Muscle of leg (tissue), 11 donors: ENCODE data around the gene ANKRD65. TPM values are rescaled to one million over a fixed set of nuclear protein-coding genes. Genes with fewer than 3 reads are reported as not detected.

Experiments
- DNase-seq: peaks from one replicate; pipeline ENCODE4 v3.0.0; 2013
- H3K27ac ChIP-seq: one replicate; pipeline ENCODE4 v1.5.1; 2013; ENCODE audit warnings: mild to moderate bottlenecking, low read length, control low read depth
- H3K27me3 ChIP-seq: one replicate; pipeline ENCODE4 v1.6.1; 2013; ENCODE audit warnings: low read length; ENCODE audit not compliant: control insufficient read depth, insufficient read depth
- H3K36me3 ChIP-seq: one replicate; pipeline ENCODE4 v1.6.1; 2013; ENCODE audit warnings: low read length; ENCODE audit not compliant: control insufficient read depth, insufficient read depth
- H3K4me1 ChIP-seq: one replicate; pipeline ENCODE4 v1.6.1; 2013; ENCODE audit warnings: low read length; ENCODE audit not compliant: control insufficient read depth, insufficient read depth
- H3K4me3 ChIP-seq: one replicate; pipeline ENCODE4 v1.5.1; 2013; ENCODE audit warnings: low read length, control low read depth
- H3K9me3 ChIP-seq: replicated peaks from 2 replicates; pipeline ENCODE4 v1.6.1; 2013; ENCODE audit warnings: low read depth, low read length; ENCODE audit not compliant: control insufficient read depth
- WGBS: methylation state at CpG from one replicate; pipeline ENCODE4 v1.1.5; 2013; ENCODE audit warnings: missing lambda C conversion rate; ENCODE audit not compliant: insufficient coverage; 5-methylcytosine and 5-hydroxymethylcytosine counted together
- polyA plus RNA-seq, 8 donors: library from polyadenylated mRNA; unstranded; fragments of 120-200 nt; gene quantifications; one replicate each; pipeline versions ENCODE4 v1.2.1 to v1.2.3, GENCODE V29; 2013; ENCODE audit warnings: inconsistent platforms in 1 of 8, low replicate concordance in 1 of 8; ENCODE audit not compliant: insufficient read length in 8 of 8, insufficient read depth in 1 of 8
- total RNA-seq: library from RNA; stranded (reverse); fragments of 120-200 nt; gene quantifications from one replicate; pipeline ENCODE4 v1.2.4, GENCODE V29; 2013

The ANKRD65 gene
- total and polyA plus RNA-seq, 9 donors: 10.6 to 24.1 (median 16.2) TPM

GRCh38 chr1:1397839-1398523, 23.1 kb downstream of the ANKRD65 start:
- Histone ChIP-seq H3K27ac (no peak overlapping the region), H3K27me3 (no peaks in the 10 kb centered on the region), H3K4me1 (peaks cover 25% of the 10 kb centered on the region), H3K4me3 (peak overlapping the region; percentile 92), H3K36me3 (peaks cover 65% of the 10 kb centered on the region), H3K9me3 (no peaks in the 10 kb centered on the region)
- DNase-seq: no peak
- WGBS: 60% methylated on average over 11 of the region's 19 CpGs

- WGBS: 91% methylated on average over 6 of the region's 11 CpGs
- Histone ChIP-seq H3K27me3 (no peaks in the 10 kb centered on the region), H3K36me3 (peaks cover 68% of the 10 kb centered on the region), H3K4me1 (peaks cover 14% of the 10 kb centered on the region), H3K9me3 (no peaks in the 10 kb centered on the region), H3K4me3 (no peak overlapping the region), H3K27ac (no peak overlapping the region)
- DNase-seq: no peak
Measured at GRCh38 chr1:1395166-1395565, 25.9 kb downstream of the ANKRD65 start.

GRCh38 chr1:1394116-1394515, 27.0 kb downstream of the ANKRD65 start:
- H3K4me1 ChIP-seq: peaks cover 10% of the 10 kb centered on the region
- WGBS: 94% methylated on average over 4 of the region's 7 CpGs

GRCh38 chr1:1393428-1393827, 27.6 kb downstream of the ANKRD65 start:
- 94% methylated on average over 9 of the region's 11 CpGs for WGBS

More at GRCh38 chr1:1394116-1394515, 27.0 kb downstream of the ANKRD65 start:
- Histone ChIP-seq H3K27ac (no peak overlapping the region), H3K4me3 (no peak overlapping the region), H3K9me3 (no peaks in the 10 kb centered on the region), H3K27me3 (no peaks in the 10 kb centered on the region), H3K36me3 (peaks cover 78% of the 10 kb centered on the region)
- no peak for DNase-seq

DNA sequence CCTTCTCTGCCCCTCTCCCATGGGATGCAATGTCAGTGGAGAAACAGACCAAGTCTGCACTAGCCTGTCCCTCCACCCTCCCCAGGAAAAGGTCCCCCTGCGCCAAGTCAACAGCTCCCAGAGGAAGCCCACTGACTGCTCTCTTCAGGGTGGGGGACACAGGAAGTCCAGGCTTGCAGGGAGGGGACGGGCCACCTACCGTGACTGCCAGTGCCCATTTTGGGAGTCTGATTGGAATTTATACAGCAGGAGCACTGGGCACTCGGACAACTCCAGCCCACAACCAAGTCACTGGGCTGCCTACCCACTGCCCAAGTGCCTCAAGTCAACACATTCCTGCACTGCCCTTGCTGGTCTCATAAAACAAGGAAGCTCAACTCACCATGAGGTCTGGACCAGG, 28.1 kb downstream of the ANKRD65 start:
- no peak overlapping the region for H3K27ac ChIP-seq
- DNase-seq: no peak
- no peak overlapping the region for H3K4me3 ChIP-seq
- H3K36me3 ChIP-seq: peaks cover 84% of the 10 kb centered on the region
- no peaks in the 10 kb centered on the region for H3K27me3 ChIP-seq
- H3K4me1 ChIP-seq: peaks cover 6% of the 10 kb centered on the region
- 92% methylated on average over 3 of the region's 4 CpGs for WGBS
- no peaks in the 10 kb centered on the region for H3K9me3 ChIP-seq

More at GRCh38 chr1:1393428-1393827, 27.6 kb downstream of the ANKRD65 start:
- Histone ChIP-seq H3K36me3 (peaks cover 84% of the 10 kb centered on the region), H3K4me3 (no peak overlapping the region), H3K4me1 (peaks cover 10% of the 10 kb centered on the region), H3K9me3 (no peaks in the 10 kb centered on the region), H3K27me3 (no peaks in the 10 kb centered on the region), H3K27ac (no peak overlapping the region)
- no peak for DNase-seq

- peaks cover 90% of the 10 kb centered on the region for H3K36me3 ChIP-seq
- no peaks in the 10 kb centered on the region for H3K9me3 ChIP-seq
- H3K4me3 ChIP-seq: no peak overlapping the region
- WGBS: 91% methylated on average over 10 of the region's 12 CpGs
- H3K27me3 ChIP-seq: no peaks in the 10 kb centered on the region
- no peak overlapping the region for H3K27ac ChIP-seq
- no peak for DNase-seq
- no peaks in the 10 kb centered on the region for H3K4me1 ChIP-seq
Measured at GRCh38 chr1:1391225-1391624, 29.9 kb downstream of the ANKRD65 start.

- Histone ChIP-seq H3K4me3 (no peak overlapping the region), H3K27me3 (no peaks in the 10 kb centered on the region), H3K36me3 (peaks cover 93% of the 10 kb centered on the region), H3K27ac (no peak overlapping the region), H3K4me1 (no peaks in the 10 kb centered on the region), H3K9me3 (no peaks in the 10 kb centered on the region)
- WGBS: 90% methylated on average over 8 of the region's 12 CpGs
- DNase-seq: no peak
Measured at GRCh38 chr1:1390675-1391074, 30.4 kb downstream of the ANKRD65 start.

GRCh38 chr1:1388078-1388472, 33.0 kb downstream of the ANKRD65 start:
- DNase-seq: no peak
- no peak overlapping the region for H3K4me3 ChIP-seq
- H3K9me3 ChIP-seq: no peaks in the 10 kb centered on the region
- 98% methylated on average over 10 of the region's 16 CpGs for WGBS
- H3K4me1 ChIP-seq: no peaks in the 10 kb centered on the region
- no peak overlapping the region for H3K27ac ChIP-seq
- H3K27me3 ChIP-seq: no peaks in the 10 kb centered on the region
- peaks cover 77% of the 10 kb centered on the region for H3K36me3 ChIP-seq

- Histone ChIP-seq H3K9me3 (no peaks in the 10 kb centered on the region), H3K27ac (no peak overlapping the region), H3K4me1 (no peaks in the 10 kb centered on the region), H3K36me3 (peaks cover 70% of the 10 kb centered on the region), H3K4me3 (no peak overlapping the region), H3K27me3 (no peaks in the 10 kb centered on the region)
- 92% methylated on average over 48 of the region's 50 CpGs for WGBS
- DNase-seq: no peak
Measured at GRCh38 chr1:1387098-1388077, 33.7 kb downstream of the ANKRD65 start.

DNA sequence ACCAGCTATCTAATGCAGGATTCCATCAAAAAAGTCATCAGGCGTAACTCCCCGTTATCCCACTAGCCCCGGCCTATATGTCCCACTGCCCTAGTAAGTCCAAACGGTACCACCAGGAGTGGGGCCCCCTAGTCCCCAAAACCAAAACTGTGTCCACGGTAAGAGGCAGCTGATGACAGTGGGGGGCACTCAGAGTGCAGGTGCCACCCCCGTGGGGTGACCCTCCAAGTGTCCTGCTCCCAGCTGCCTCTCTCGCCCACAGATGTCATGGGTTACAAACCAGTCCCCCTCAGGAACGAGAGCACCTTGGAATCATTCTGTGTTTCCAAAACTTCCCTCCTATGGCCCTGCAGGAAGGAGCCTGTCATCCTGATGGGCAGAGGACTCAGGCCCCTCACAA, 35.1 kb downstream of the ANKRD65 start:
- peaks cover 64% of the 10 kb centered on the region for H3K36me3 ChIP-seq
- WGBS: 95% methylated on average over 4 of the region's 8 CpGs
- no peak for DNase-seq
- H3K4me1 ChIP-seq: no peaks in the 10 kb centered on the region
- no peaks in the 10 kb centered on the region for H3K27me3 ChIP-seq
- no peak overlapping the region for H3K27ac ChIP-seq
- no peak overlapping the region for H3K4me3 ChIP-seq
- no peaks in the 10 kb centered on the region for H3K9me3 ChIP-seq
